Measurements from ENCODE around the gene RPL13A.

RPL13A gene

GRCh38 chr19:49486710-49487276 is 615 bp upstream of the RPL13A start:
- DNase-seq (ENCODE audit: low read depth), result no peak
- TF ChIP-seq CTCF (conservative IDR thresholded peaks at IDR 0.05; ENCODE audit: low read depth, low read length), result no peak
- H3K4me3 ChIP-seq (ENCODE audit: low read depth, low read length), result peak overlapping the region; percentile 44

- peak overlapping the region; percentile 76 for H3K4me3 ChIP-seq (ENCODE audit: low read depth, low read length)
- DNase-seq (ENCODE audit: low read depth), result no peak
- TF ChIP-seq CTCF (conservative IDR thresholded peaks at IDR 0.05; ENCODE audit: low read depth, low read length), result no peak
Observed at GRCh38 chr19:49488046-49488862, 846 bp downstream of the RPL13A start.

GRCh38 chr19:49488863-49489537 is 1.6 kb downstream of the RPL13A start:
- DNase-seq (ENCODE audit: low read depth), result no peak
- H3K4me3 ChIP-seq (ENCODE audit: low read depth, low read length), result peak overlapping the region; percentile 76
- TF ChIP-seq CTCF (conservative IDR thresholded peaks at IDR 0.05; ENCODE audit: low read depth, low read length), result no peak

GRCh38 chr19:49489601-49490167 is 2.3 kb downstream of the RPL13A start:
- no peak for DNase-seq (ENCODE audit: low read depth)
- TF ChIP-seq CTCF (conservative IDR thresholded peaks at IDR 0.05; ENCODE audit: low read depth, low read length), result peak; percentile 3
- peak overlapping the region; percentile 76 for H3K4me3 ChIP-seq (ENCODE audit: low read depth, low read length)

GRCh38 chr19:49490287-49491029 is 3.0 kb downstream of the RPL13A start:
- TF ChIP-seq CTCF (conservative IDR thresholded peaks at IDR 0.05; ENCODE audit: low read depth, low read length), result no peak
- DNase-seq (ENCODE audit: low read depth), result no peak
- H3K4me3 ChIP-seq (ENCODE audit: low read depth, low read length), result peak overlapping the region; percentile 76

GRCh38 chr19:49491030-49491803 is 3.8 kb downstream of the RPL13A start:
- no peak for TF ChIP-seq CTCF (conservative IDR thresholded peaks at IDR 0.05; ENCODE audit: low read depth, low read length)
- H3K4me3 ChIP-seq (ENCODE audit: low read depth, low read length), result no peak overlapping the region
- no peak for DNase-seq (ENCODE audit: low read depth)
